GM21526 (cell line): ENCODE data around the gene SCG3.

Source experiments
- ATAC-seq: cut with Tn5 transposase; IDR thresholded peaks from one replicate; pipeline ENCODE4 v1.9.1; 2021; ENCODE audit warnings: moderate library complexity; ENCODE audit not compliant: unreplicated experiment, low FRiP score

SCG3 gene

GRCh38 chr15:51726302-51727073 lies 45.2 kb downstream of the SCG3 start:
- ATAC-seq = no peak

GRCh38 chr15:51727141-51727897 lies 46.0 kb downstream of the SCG3 start:
- no peak for ATAC-seq

DNA sequence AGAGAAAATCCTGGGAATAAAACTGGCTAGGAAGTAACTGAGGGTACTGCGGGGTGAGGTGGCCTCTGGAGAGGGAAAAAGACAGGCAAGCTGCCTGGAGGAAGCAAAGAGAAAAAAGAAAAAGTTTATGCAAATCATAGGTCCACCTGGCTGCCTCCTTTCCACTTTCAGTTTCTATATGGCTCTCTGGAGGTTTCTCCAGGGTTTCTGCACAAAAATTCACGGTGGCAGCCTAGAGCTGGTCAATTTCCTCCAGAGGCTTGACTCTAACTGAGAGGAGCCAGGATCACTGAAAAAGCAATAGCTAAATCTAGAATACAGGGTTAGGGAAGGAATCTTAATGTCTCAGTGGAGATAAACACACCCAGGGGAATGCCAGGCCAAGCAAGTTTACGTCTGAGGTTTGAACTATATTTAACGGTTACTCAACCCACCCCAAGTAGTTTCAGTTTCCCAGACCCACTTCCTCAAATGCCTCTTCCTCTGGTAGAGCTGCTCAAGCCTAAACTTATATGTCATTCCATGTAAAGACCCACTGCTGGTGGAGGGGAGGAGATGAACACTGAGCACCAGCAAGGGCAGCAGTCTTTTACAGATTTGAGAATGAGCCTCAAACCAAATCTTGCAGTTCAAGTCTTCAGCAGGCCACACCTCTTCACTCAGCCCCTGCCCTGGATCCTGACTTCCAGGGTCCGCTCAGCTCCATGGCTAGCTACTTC lies 50.4 kb downstream of the SCG3 start:
- ATAC-seq = peak; percentile 46

DNA sequence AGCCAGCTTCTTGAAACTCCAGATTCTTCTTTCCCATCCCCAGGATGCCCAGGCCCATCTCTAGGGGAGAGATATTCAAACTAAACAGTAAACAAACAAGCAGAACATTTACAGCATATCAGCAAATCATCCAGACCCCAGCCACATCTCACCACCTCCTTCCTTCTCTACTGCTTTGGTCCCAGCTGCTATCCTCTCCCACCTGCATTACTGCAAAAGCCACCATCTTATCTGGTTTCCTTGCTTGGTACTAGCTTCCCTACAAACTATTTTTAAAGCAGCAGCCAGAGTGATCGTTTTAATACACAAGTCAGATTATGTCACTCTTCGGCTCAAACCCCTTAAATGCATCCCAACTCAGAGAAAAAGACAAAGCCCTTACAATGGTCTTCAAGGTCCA lies 51.3 kb downstream of the SCG3 start:
- no peak for ATAC-seq

DNA sequence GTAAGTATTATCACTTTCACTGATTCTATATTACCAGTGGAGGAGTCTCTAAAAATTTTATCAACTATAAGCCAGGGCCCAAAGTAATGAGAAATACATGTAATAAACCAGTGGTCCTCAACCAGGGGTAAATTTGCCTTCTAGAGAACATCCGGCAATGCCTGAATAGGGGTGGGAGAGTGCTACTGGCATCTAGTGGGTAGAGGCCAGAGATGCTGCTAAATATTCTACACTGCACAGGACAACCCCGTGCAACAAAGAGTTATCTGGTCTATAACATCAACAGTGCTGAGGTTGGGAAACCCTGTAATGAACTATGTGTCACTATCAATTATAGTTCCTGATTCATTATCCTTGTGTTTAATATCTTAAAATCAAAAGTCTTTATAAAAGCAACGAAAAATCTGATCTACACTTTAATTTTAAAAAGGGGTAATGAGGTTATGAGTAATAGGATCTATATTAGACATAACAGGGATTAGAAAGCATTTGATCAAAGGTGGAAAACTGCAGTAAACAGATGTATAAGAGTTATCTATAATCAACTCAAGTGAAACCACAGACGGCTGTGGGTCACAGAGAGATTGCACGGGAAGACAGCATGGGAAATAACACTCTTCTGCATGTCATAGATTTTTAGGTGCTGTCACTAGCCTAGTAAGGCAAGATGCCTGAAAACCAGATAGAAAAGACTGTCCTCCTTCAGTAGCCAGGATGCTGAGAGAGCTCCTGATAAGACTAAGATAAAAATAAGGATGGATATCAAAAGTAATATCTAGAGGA lies 54.1 kb downstream of the SCG3 start:
- no peak for ATAC-seq

GRCh38 chr15:51736069-51736468 lies 54.8 kb downstream of the SCG3 start:
- ATAC-seq = no peak

GRCh38 chr15:51736751-51737521 lies 55.6 kb downstream of the SCG3 start:
- ATAC-seq = peak; percentile 35

DNA sequence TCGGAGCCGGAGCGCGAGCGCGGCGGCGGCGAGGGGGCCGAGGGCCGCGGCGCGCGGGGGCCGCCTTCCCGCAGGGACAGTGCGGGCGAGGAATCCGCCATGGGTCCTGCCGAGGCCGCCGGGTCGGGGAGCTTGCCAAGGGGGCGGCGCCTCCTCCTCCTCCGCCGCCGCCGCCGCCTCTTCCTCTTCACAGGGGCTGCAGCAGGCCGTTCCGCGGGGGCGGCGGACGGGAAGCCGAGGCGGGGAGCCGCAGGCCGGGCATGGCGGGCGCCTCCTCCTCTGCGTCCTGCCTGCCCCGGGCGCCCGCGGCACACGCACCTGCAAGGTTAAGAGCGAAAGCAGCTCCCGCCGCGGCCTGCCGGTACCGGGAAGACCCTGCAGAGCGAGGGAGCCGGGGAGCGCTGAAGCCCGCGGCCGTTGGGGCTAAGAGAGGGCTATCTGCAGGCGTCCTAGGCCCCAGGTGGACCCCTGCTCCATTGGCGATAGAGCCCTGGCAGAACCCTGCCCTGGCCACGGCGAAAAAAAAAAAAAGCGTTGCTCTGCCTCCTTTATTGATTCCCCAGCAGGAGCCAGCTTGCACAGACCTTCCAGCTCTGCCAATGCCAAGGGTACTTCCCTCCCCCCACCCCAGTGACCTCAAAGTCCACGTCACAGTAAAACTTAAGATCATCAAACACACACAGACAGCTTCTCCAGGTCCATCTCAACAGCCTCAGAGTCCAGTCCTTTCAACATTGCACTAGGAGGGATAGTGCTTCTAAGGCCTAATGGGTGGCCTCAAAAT lies 56.4 kb downstream of the SCG3 start, which contains the start of gene LYSMD2:
LYSMD2 (minus strand) TSS at position 134 of the 784 bp plus-strand sequence; CDS start at position 101, 33 bp downstream.
- ATAC-seq = peak; percentile 39

- no peak for ATAC-seq
Measured at GRCh38 chr15:51738553-51738952, 57.2 kb downstream of the SCG3 start.

- ATAC-seq = no peak
Measured at GRCh38 chr15:51739061-51739712, 57.9 kb downstream of the SCG3 start.

DNA sequence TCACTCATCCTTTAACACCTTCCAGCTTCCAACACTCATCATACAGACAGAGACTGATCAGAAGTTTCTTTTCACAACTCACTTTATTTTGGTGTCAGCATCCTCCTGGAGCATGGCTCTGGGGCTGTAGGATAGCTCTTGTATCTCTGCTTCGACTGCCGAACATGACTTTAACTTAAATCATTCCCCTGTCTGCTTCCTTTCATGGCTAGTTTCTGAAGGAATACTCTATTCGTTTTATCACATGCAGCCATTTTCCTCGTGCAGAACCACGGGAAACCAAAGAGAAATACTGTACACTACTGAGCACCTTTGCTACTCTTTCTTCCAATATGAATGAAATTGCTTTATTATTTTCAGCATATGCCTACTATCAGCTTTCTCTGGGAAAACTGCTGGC lies 68.0 kb downstream of the SCG3 start:
- no peak for ATAC-seq

DNA sequence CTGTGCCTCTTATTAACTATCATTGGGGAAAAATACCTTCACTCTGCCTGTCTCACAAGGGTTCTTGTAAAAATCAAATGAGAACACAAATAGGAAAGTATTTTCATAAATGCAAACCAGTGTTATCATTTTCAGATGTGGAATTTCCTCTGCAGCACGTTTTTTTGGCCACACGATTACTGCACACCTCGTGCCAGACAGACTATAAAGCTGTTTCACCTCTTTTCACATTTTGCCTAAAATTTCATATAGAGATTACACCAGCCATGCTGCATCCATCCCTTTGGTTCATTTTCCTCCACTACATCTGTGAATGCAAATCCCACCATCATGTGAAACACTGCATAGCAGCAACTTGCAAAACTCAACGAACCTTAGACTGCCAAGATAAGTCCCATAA lies 68.9 kb downstream of the SCG3 start:
- no peak for ATAC-seq

GRCh38 chr15:51750792-51751696 lies 69.7 kb downstream of the SCG3 start, which contains the start of gene TMOD2:
Gene TMOD2 (plus strand): TSS chr15:51751597. CDS start chr15:51766442, 14,845 bp downstream.
- ATAC-seq = peak; percentile 60

DNA sequence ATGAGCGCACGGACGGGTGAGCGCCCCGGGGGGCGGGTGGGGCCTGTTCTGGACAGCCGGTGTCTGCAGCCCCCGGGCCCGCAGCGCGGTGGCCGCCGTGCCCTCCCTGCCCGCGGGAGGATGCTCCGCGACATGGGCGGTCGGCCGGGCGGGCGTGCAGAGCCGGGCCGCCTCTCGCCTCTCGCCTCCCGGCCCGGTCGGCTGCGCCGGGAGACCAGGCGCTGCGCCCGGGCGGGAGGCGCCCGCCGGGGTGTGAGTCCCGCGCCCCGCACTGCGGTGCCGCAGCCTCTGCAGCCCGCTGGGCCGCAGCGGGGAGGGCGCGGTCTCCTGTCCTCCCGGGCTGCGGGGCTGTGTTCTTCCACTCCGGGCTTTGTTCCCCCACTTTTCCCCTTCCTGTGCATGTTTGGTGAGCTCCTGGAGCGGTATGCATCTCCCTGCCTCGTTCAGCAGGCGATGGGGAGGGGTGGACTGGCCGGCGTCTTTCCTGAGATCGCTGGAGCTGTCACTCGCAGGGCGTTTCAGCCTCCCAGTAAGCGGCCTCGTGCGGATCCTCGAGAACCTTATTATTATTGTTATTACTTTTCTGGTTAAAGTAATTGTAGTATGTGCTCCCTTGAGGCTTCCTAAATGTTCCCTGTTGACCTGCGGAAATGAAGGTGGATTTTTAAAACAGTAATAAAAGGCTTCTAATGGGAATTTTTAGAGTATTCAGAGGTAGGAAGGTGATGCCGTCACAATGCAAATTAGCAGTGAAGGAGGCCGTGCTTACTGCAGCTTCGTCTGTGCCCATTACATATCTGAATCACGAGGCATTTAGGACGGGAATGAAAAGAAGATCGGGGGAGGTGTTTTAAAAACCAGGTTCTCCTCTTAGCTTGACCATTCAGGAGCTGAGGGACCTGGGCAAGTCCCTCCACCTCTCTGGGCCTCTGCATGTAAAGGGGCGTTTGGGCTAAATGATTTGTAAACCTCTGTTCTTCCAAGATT lies 70.7 kb downstream of the SCG3 start:
- ATAC-seq = peak; percentile 36

GRCh38 chr15:51752888-51753287 lies 71.6 kb downstream of the SCG3 start:
- ATAC-seq = no peak

GRCh38 chr15:51754267-51754666 lies 73.0 kb downstream of the SCG3 start:
- no peak for ATAC-seq
